Measurements from ENCODE around the gene RNF126.

Gene RNF126

GRCh38 chr19:611481-611868 lies 51.5 kb downstream of the RNF126 start:
- POLR2A ChIA-PET = no interaction called here
- no peak for TF ChIP-seq CTCF (IDR thresholded peaks at IDR 0.05; ENCODE audit: control extremely low read depth, extremely low read depth, low read depth, missing control alignments)
- CTCF ChIA-PET = interaction anchor here (1.6 to 3.7 kb wide), 3 partner anchors 16 to 123 kb away, joined by 3 to 12 read pairs (median 5); no protein-coding TSS in a partner anchor
- DNase-seq (ENCODE audit: extremely low spot score) = no peak

GRCh38 chr19:610801-611480 lies 52.1 kb downstream of the RNF126 start:
- CTCF ChIA-PET = interaction anchor here (1.6 to 3.7 kb wide), 3 partner anchors 15 to 123 kb away, joined by 3 to 12 read pairs (median 5); no protein-coding TSS in a partner anchor
- TF ChIP-seq CTCF (IDR thresholded peaks at IDR 0.05; ENCODE audit: control extremely low read depth, extremely low read depth, low read depth, missing control alignments) = no peak
- POLR2A ChIA-PET = no interaction called here
- peak; percentile 67 for DNase-seq (ENCODE audit: extremely low spot score)

GRCh38 chr19:610071-610800 lies 52.8 kb downstream of the RNF126 start:
- CTCF ChIA-PET = interaction anchor here (2.0 to 3.7 kb wide), 2 partner anchors 25 to 124 kb away, joined by 5 to 12 read pairs; no protein-coding TSS in a partner anchor
- no peak for TF ChIP-seq CTCF (IDR thresholded peaks at IDR 0.05; ENCODE audit: control extremely low read depth, extremely low read depth, low read depth, missing control alignments)
- DNase-seq (ENCODE audit: extremely low spot score) = no peak
- POLR2A ChIA-PET = no interaction called here

GRCh38 chr19:609004-609346 lies 54.0 kb downstream of the RNF126 start:
- ChIA-PET CTCF (no interaction called here), POLR2A (no interaction called here)
- no peak for TF ChIP-seq CTCF (IDR thresholded peaks at IDR 0.05; ENCODE audit: control extremely low read depth, extremely low read depth, low read depth, missing control alignments)
- DNase-seq (ENCODE audit: extremely low spot score) = no peak

GRCh38 chr19:608155-609003 lies 54.6 kb downstream of the RNF126 start:
- DNase-seq (ENCODE audit: extremely low spot score) = no peak
- ChIA-PET CTCF (no interaction called here), POLR2A (no interaction called here)
- no peak for TF ChIP-seq CTCF (IDR thresholded peaks at IDR 0.05; ENCODE audit: control extremely low read depth, extremely low read depth, low read depth, missing control alignments)
